Progenitor cell of endocrine pancreas (in vitro differentiated cells): ENCODE measurements around the gene DLEC1. TPM values are rescaled to one million over a fixed set of nuclear protein-coding genes. Genes with fewer than 3 reads are reported as not detected.
"Not testable (repeated sequence)": the region's sequence is repeated elsewhere in the genome, so short reads cannot be mapped to it uniquely, and the experiment has no call there.

ENCODE experiments used
- DNase-seq: peaks from one replicate; pipeline ENCODE4 v3.0.0; 2021; ENCODE audit warnings: low spot score; ENCODE audit not compliant: unreplicated experiment
- H3K27ac Mint-ChIP-seq: 2 replicates; pipeline ENCODE4 v1.8.0; 2021; ENCODE audit warnings: mild to moderate bottlenecking, moderate library complexity, mixed read lengths
- H3K27me3 Mint-ChIP-seq: 2 replicates; pipeline ENCODE4 v1.8.0; 2021; ENCODE audit warnings: mixed read lengths
- H3K36me3 Mint-ChIP-seq: 2 replicates; pipeline ENCODE4 v1.8.0; 2022; ENCODE audit warnings: mixed read lengths; ENCODE audit not compliant: insufficient read depth
- H3K4me1 Mint-ChIP-seq: 2 replicates; pipeline ENCODE4 v1.8.0; 2021; ENCODE audit warnings: low read depth, mixed read lengths
- H3K4me3 Mint-ChIP-seq: 2 replicates; pipeline ENCODE4 v1.8.0; 2021; ENCODE audit warnings: low read depth, mild to moderate bottlenecking, moderate library complexity, mixed read lengths
- H3K9me3 Mint-ChIP-seq: 2 replicates; pipeline ENCODE4 v1.8.0; 2021; ENCODE audit warnings: low read depth, mixed read lengths
- total RNA-seq: library from RNA; stranded (reverse); gene quantifications from 2 replicates; pipeline ENCODE4 v1.2.1, GENCODE V29; 2021
- TF ChIP-seq, protein P1 (sequence below): fragments of 200-600 bp; sonication (generic); IDR thresholded peaks from one replicate; pipeline ENCODE4 v1.5.0; 2021; ENCODE audit warnings: antibody characterized with exemption, mild to moderate bottlenecking; ENCODE audit not compliant: unreplicated experiment

The DLEC1 gene
- total RNA-seq, 1 donor from 2014 or later, result 1.3 TPM

DNA sequence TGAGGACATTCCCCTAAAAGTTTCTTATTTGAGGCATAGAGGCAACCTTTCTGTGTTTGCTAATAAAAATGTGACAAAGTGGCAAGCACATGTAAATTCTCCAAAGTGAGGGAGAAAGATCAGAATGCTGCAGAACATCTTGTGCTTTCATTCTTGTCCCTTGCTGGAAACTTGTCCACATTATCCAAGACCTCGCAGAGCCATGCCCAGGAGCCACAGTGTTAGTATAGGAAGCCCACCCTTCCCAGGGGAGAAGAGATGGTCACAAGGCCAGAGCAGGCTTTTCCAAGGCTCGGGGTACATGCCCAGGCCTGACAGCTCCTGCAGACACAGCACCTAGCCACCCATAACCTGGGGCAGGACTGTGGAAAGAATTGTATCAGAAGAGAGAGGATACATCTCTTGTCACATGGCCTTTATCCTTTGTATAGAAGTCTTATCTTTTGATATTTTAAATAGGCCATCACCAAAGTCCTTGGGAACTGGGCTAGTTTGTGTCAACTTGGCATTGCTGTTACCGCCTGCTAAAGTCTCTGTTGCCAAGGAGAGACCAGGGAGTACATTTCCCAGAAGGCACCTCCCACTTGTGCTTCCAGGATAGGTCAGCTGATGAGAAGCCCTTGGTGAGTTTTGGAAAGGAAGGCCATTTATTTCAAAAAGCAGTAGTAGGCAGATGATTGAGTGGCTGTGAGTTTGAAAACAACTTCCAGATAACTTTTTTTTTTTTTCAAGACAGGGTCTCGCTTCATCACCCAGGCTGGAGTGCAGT, 10.5 kb downstream of the DLEC1 start:
- no peak for DNase-seq
- no peak overlapping the region for H3K4me3 Mint-ChIP-seq
- TF ChIP-seq, protein P1, sequence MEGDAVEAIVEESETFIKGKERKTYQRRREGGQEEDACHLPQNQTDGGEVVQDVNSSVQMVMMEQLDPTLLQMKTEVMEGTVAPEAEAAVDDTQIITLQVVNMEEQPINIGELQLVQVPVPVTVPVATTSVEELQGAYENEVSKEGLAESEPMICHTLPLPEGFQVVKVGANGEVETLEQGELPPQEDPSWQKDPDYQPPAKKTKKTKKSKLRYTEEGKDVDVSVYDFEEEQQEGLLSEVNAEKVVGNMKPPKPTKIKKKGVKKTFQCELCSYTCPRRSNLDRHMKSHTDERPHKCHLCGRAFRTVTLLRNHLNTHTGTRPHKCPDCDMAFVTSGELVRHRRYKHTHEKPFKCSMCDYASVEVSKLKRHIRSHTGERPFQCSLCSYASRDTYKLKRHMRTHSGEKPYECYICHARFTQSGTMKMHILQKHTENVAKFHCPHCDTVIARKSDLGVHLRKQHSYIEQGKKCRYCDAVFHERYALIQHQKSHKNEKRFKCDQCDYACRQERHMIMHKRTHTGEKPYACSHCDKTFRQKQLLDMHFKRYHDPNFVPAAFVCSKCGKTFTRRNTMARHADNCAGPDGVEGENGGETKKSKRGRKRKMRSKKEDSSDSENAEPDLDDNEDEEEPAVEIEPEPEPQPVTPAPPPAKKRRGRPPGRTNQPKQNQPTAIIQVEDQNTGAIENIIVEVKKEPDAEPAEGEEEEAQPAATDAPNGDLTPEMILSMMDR, result no peak
- H3K4me1 Mint-ChIP-seq, result peaks cover 10% of the 10 kb centered on the region
- H3K36me3 Mint-ChIP-seq, result no peaks in the 10 kb centered on the region
- no peaks in the 10 kb centered on the region for H3K27me3 Mint-ChIP-seq
- no peak overlapping the region for H3K27ac Mint-ChIP-seq
- peaks cover 3% of the 10 kb centered on the region for H3K9me3 Mint-ChIP-seq

DNA sequence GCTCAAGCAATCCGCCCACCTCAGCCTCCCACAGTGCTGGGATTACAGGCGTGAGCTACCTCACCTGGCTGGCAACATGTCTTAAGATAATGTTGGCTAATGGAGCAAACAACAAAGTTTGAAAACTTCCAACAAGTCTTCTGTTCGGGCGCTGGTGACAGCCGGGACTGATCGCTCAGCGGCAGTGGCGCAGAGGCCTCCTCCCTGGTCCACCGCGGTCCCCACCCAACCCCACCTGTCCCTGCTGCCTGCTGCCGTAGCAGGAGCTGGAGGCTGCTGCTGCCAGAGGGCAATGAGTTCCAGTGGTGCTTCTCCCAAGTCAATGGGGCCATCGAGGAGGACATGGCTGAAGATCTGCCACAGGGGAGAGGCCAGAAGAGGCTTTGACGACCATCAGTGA, 12.1 kb downstream of the DLEC1 start:
- H3K4me1 Mint-ChIP-seq, result peaks cover 5% of the 10 kb centered on the region
- H3K9me3 Mint-ChIP-seq, result peaks cover 3% of the 10 kb centered on the region
- no peaks in the 10 kb centered on the region for H3K36me3 Mint-ChIP-seq
- no peak overlapping the region for H3K27ac Mint-ChIP-seq
- H3K4me3 Mint-ChIP-seq, result no peak overlapping the region
- no peak for DNase-seq
- TF ChIP-seq, protein P1, result no peak
- no peaks in the 10 kb centered on the region for H3K27me3 Mint-ChIP-seq

DNA sequence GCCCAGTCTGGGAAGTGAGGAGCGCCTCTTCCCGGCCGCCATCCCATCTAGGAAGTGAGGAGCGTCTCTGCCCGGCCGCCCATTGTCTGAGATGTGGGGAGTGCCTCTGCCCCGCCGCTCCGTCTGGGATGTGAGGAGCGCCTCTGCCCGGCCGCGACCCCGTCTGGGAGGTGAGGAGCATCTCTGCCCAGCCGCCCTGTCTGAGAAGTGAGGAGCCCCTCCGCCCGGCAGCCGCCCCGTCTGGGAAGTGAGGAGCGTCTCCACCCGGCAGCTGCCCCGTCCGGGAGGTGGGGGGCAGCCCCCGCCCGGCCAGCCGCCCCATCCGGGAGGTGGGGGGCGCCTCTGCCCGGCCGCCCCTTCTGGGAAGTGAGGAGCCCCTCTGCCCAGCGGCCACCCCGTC, 14.3 kb downstream of the DLEC1 start:
- H3K9me3 Mint-ChIP-seq, H3K36me3 Mint-ChIP-seq, H3K27me3 Mint-ChIP-seq, H3K4me3 Mint-ChIP-seq, H3K4me1 Mint-ChIP-seq, H3K27ac Mint-ChIP-seq, DNase-seq: not testable (repeated sequence)

DNA sequence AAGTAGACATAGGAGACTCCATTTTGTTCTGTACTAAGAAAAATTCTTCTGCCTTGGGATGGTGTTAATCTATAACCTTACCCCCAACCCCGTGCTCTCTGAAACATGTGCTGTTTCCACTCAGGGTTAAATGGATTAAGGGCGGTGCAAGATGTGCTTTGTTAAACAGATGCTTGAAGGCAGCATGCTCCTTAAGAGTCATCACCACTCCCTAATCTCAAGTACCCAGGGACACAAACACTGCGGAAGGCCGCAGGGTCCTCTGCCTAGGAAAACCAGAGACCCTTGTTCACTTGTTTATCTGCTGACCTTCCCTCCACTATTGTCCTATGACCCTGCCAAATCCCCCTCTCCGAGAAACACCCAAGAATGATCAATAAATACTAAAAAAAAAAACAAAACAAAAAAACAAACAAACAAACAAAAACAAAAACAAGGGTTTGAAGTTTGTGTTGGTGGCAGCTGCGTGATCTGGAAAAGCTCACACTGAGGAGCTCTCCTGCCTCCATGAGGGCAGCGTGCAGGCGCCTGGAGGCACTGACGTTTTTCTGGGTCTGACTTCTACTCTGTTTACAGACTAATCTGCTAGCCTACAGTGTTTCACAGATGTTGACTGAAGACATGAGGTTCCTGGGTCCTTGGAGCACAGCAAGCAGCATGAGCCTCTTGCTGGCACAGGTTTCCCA, 14.9 kb downstream of the DLEC1 start:
- H3K4me1 Mint-ChIP-seq, H3K9me3 Mint-ChIP-seq, H3K27me3 Mint-ChIP-seq, H3K4me3 Mint-ChIP-seq, DNase-seq, H3K36me3 Mint-ChIP-seq: not testable (repeated sequence)
- H3K27ac Mint-ChIP-seq, result peak overlapping the region; percentile 69

DNA sequence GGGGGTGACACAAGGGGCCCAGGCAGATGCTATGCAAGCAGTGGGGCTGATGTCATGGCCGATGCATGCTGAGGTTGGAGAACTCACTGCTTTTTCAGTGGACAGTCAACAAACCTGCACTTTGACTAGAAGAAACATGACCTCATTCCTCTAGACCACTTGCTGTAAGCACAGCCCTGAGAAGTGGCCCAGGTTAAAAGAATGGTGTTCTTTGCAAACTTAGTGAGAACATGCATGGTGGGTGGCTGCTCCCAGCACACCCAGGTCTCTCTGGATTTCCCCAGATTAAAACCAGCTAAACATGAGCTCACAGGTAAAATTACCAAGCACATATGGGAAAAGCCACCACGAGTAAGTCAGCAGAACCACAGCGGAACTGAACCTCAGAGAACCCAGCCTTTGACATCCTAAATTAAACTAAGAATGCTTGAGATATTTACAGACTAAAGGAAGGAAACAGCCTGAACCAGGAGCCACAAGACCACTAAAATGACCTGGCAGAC, 15.5 kb downstream of the DLEC1 start:
- H3K9me3 Mint-ChIP-seq, result peaks cover 3% of the 10 kb centered on the region
- peaks cover 3% of the 10 kb centered on the region for H3K4me1 Mint-ChIP-seq
- H3K36me3 Mint-ChIP-seq, result no peaks in the 10 kb centered on the region
- DNase-seq, result no peak
- no peak overlapping the region for H3K4me3 Mint-ChIP-seq
- TF ChIP-seq, protein P1, result no peak
- peak overlapping the region; percentile 5 for H3K27ac Mint-ChIP-seq
- no peaks in the 10 kb centered on the region for H3K27me3 Mint-ChIP-seq

DNA sequence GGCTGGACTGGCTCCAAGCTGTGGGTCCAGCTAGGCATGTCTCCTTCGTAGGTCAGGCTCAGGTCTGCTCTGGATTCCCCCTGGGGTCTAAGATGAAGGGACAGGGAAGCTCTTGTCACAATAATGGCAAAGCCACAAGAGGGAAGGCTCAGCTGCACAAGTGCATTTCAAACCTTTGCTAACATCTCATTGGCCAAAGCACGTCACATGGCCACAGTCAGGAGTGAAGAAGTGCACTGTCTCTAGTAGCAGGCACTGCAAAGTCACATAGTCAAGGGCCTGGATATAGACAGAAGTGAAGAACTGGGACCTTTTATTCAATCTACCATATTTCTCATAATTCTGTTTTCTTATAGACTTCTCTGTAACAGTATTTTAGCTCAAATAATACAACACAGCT, 20.1 kb downstream of the DLEC1 start:
- Mint-ChIP-seq H3K27ac (no peak overlapping the region), H3K4me1 (peaks cover 2% of the 10 kb centered on the region), H3K4me3 (no peak overlapping the region), H3K27me3 (no peaks in the 10 kb centered on the region), H3K36me3 (no peaks in the 10 kb centered on the region), H3K9me3 (peaks cover 8% of the 10 kb centered on the region)
- TF ChIP-seq, protein P1, result no peak
- DNase-seq, result no peak
